22Rv1 (cell line): ENCODE results near the gene OPALIN.

ENCODE experiments used
- H3K27ac ChIP-seq: fragments of 450-650 bp; 2 replicates; pipeline ENCODE4 v1.5.1; 2017
- ZFX ChIP-seq: fragments of 450-650 bp; IDR thresholded peaks from 2 replicates; pipeline ENCODE4 v1.6.1; 2017; ENCODE audit warnings: antibody characterized with exemption, borderline replicate concordance
- TF ChIP-seq, protein P1 (sequence below): fragments of 450-650 bp; IDR thresholded peaks from 2 replicates; pipeline ENCODE4 v1.5.1; 2017; ENCODE audit warnings: mild to moderate bottlenecking

The OPALIN gene, protein sequence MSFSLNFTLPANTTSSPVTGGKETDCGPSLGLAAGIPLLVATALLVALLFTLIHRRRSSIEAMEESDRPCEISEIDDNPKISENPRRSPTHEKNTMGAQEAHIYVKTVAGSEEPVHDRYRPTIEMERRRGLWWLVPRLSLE

DNA sequence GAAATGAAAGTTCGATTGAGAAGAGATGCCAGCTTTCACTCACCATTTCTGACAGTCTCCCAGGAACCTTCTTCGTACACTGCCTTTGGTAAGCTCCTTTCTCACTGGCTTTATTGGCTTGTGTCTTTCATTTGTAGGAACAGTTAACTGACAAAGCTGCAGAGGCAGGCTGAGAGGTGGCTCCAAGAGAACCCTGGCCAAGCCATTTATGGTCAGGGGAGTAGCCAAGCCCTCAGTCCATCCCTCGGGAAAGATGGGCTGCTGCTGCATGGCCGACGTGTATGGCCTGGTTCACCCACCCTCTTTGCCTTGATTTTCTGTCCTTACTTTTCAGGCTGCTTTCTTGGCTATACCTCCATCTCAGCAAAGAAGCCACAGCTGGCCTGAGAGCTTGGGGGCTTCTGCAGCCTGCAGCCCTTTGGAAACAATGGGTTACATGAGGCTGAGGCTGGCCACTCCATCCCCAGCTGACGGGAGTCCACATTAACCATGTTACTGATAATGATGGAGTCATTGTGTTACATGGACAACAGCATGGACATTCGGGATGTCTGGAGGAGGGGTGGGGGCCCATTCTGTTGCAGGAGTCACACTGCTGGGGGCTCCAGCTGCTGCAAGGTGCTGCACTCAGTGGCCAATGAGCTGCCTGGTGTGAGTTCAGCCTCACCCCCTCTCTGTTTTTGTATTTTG is at the start of gene OPALIN:
TSS of gene OPALIN (minus strand) at position 152 of the 690 bp plus-strand sequence. CDS start at position 46, 106 bp downstream.
- no peak for TF ChIP-seq ZFX
- TF ChIP-seq, protein P1, sequence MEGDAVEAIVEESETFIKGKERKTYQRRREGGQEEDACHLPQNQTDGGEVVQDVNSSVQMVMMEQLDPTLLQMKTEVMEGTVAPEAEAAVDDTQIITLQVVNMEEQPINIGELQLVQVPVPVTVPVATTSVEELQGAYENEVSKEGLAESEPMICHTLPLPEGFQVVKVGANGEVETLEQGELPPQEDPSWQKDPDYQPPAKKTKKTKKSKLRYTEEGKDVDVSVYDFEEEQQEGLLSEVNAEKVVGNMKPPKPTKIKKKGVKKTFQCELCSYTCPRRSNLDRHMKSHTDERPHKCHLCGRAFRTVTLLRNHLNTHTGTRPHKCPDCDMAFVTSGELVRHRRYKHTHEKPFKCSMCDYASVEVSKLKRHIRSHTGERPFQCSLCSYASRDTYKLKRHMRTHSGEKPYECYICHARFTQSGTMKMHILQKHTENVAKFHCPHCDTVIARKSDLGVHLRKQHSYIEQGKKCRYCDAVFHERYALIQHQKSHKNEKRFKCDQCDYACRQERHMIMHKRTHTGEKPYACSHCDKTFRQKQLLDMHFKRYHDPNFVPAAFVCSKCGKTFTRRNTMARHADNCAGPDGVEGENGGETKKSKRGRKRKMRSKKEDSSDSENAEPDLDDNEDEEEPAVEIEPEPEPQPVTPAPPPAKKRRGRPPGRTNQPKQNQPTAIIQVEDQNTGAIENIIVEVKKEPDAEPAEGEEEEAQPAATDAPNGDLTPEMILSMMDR: no peak
- H3K27ac ChIP-seq: no peak within 1 kb of the TSS

DNA sequence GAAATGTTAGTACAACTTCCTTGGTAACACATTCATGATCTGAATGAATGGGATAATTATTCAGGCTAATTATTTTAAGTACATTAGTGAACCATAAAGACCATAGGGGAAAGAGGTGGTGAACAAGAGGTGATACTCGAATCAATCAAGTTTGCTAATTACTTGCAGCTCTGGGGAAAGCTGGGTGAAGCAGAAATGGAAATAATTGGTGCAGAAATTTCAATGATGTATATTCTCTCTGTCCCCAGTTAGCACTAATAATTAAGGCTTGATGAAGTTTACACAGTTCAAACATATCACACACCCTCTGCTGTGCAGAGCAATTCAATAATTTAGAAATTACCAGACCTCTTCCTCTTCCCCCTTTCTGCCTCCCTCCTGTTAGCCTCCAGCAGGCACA is 49.4 kb upstream of the OPALIN start:
- no peak overlapping the region for H3K27ac ChIP-seq
- TF ChIP-seq, protein P1: no peak
- TF ChIP-seq ZFX: no peak

GRCh38 chr10:96407560-96408069 is 48.8 kb upstream of the OPALIN start:
- H3K27ac ChIP-seq: no peak overlapping the region
- no peak for TF ChIP-seq ZFX
- TF ChIP-seq, protein P1: no peak

GRCh38 chr10:96406091-96406490 is 47.3 kb upstream of the OPALIN start:
- TF ChIP-seq, protein P1: no peak
- no peak for TF ChIP-seq ZFX

GRCh38 chr10:96402417-96403305 is 43.9 kb upstream of the OPALIN start:
- TF ChIP-seq ZFX: no peak
- TF ChIP-seq, protein P1: 0 out of 2 replicates have a peak, but pooled peaks have one; percentile 8
- H3K27ac ChIP-seq: no peak overlapping the region

More at GRCh38 chr10:96406091-96406490, 47.3 kb upstream of the OPALIN start:
- no peak overlapping the region for H3K27ac ChIP-seq

GRCh38 chr10:96401036-96401435 is 42.2 kb upstream of the OPALIN start:
- no peak overlapping the region for H3K27ac ChIP-seq
- TF ChIP-seq, protein P1: no peak
- TF ChIP-seq ZFX: no peak
